GM19463 (cell line): ENCODE data around the gene FAM118A.
"Not testable (repeated sequence)": the region's sequence is repeated elsewhere in the genome, so short reads cannot be mapped to it uniquely, and the experiment has no call there.

Experiments
- ATAC-seq: cut with Tn5 transposase; IDR thresholded peaks from one replicate; pipeline ENCODE4 v1.9.1; 2021; ENCODE audit warnings: mild to moderate bottlenecking, moderate library complexity; ENCODE audit not compliant: unreplicated experiment

The FAM118A gene

DNA sequence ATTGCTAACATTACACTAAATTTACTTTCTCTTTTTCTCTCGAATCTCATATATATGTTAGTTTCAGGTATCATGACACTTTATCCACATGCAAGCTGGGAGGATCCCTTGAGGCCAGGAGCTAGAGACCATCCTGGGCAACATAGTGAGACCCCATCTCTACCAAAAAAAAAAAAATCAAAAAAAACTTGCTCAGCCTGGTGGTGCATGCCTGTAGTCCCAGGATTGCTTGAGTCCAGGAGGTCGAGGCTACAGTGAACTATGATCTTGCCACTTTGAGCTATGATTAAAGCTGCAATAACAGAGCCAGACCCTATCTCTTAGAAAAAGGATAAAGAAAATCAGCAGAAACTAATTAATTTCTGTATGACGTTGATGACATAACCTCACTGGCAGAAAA, 28.7 kb upstream of the FAM118A start:
- no peak for ATAC-seq

DNA sequence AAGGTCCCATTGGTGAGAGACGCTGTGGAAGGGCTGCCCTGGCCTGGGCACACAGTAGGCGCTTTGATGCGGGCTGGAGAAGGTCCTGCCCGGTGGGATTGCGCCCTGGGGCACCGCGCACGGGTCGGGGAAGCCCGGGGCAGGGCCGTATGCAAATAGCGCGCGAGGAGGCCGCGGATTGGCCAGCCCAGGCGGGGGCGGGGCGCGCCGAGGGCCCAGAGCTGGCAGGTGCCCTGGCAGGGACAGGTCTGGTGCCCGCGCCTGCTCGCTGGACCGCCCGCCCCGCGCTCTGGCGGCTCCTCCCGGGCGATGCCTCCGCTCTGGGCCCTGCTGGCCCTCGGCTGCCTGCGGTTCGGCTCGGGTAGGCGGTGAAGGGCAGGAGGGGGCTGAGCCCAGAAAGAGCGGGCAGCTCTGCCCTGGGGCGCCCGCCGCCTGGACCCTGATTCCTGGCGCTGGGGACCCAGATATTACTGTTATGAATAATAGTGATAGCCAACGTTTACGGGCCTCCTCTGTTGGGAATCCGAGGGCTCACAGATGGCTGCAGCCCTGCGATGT, 24.9 kb upstream of the FAM118A start, which contains the start of gene UPK3A:
Gene UPK3A, plus strand, starts transcription at position 245 of the 558 bp plus-strand sequence. Its CDS starts 65 bp downstream, at position 310.
- ATAC-seq = no peak

DNA sequence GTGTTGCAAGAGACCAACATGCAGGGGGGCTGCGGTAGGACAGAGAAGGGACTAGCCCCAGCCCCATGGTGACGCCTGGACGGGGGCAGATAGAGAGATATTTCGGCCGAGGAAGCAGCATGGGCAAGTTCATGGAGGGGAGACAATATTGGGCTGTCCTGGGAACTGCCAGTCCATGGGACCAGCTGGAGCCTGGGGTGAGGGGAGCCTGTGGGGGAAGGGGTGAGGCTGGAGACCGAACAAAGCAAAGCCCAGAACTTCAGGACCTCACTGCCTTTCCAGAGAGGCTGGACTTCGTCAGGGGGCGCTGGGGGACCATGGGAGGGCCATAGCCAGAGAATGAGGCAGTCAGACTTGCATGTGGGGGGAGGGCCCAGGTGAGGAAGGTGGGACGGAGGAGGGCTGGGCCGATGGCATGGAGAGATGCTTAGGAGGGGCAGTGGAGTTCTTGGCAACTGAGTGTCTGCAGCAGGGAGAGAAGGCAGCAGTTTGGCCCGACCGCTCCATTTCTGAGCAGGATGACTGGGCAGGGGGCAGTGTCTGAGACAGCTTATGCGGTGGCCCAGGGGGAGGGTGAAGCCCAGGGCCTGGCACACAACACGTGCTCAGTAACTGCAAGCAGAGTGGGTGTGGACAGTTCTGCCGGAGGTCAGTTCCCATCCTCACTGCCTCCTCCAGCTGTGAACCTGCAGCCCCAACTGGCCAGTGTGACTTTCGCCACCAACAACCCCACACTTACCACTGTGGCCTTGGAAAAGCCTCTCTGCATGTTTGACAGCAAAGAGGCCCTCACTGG, 24.3 kb upstream of the FAM118A start:
- no peak for ATAC-seq

DNA sequence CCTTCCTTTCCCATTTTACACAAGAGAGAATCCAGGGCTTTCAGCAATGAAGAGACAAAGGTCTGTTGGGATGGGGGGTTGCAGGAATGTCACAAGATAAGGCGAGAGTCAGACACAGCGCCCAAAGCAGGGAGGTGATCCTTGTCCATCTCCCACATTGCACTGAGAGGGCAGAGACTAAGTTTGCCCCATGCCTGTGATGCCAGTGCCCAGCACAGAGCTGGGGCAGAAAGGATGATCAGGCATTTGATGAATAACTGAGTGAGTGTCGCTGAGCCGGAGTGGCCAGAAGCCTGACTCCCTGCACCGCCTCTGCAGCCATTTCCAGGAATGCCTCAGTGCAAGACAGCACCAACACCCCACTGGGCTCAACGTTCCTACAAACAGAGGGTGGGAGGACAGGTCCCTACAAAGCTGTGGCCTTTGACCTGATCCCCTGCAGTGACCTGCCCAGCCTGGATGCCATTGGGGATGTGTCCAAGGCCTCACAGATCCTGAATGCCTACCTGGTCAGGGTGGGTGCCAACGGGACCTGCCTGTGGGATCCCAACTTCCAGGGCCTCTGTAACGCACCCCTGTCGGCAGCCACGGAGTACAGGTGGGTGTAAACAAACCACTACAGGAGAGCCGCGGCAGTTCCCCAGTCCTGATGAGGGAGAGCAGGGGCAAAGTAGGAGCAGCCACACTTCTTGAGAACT, 22.7 kb upstream of the FAM118A start:
- no peak for ATAC-seq

DNA sequence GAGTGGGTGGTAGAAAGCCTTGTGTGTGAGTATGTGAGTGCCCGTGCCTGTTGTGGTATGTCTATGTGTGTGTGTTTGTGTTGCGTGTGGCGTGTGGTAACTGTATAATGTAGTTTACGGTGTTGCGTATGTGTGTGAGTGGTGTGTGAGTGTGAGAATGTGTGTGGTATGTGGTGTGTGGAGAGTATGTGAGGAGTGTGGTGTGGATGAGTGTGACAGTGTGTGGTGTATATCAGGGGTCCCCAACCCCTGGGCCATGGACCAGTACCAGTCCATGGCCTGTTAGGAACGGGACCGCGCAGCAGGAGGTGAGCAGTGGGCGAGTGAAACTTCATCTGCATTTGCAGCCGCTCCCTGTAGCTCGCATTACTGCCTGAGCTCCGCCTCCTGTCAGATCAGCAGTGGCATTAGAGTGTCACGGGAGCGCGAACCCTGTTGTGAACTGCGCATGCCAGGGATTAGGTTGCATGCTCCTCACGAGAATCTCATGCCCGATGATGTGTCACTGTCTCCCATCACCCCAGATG, 19.3 kb upstream of the FAM118A start:
- no peak for ATAC-seq

DNA sequence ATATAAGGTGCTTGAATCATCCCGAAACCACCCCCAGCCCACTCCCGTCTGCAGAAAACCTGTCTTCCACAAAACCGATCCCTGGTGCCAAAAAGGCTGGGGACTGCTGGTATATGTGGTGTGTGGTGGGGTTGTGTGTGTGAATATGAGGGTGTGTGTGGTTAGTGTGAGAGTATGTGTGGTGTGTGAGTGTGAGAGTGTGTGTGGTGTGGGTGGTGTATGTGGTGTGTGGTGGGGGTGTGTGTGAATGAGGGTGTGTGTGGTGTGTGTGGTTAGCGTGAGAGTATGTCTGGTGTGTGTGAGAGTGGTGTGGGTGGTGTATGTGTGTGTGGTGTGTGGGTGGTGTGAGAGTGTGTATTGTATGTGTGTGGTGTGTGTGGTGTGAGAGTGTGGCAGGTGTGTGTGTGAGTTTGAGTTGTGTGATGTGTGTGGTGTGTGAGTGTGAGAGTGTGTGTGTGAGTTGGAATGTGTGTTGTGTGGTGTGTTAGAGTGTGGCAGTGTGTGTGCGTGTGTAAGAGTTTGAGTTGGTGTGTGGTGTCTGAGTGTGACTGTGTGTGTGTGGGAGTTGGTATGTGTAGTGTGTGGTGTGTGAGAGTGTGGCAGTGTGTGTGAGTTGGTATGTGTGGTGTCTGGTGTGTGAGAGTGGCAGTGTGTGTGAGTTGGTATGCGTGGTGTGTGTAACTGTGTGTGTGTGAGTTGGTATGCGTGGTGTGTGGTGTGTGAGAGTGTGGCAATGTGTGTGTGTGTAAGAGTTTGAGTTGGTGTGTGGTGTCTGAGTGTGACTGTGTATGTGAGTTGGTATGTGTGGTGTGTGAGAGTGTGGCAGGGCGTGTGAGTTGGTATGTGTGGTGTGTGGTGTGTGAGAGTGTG, 18.4 kb upstream of the FAM118A start:
- ATAC-seq = no peak

DNA sequence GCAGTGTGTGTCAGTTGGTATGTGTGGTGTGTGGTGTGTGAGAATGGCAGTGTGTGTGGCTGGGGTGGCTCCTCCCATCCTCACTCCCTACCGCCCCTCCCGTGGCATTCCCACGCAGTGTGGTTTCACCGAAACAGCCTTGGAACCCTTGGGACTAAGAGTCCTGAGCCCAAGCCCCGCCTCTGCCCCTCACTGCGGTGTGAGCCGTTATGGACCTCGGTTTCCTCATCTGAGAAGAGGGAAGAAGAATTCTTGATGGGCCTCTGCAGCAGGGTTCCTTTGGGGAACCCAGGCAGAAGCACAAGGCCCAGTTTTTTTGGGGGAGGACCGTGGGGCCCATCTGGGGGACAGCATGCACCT, 17.8 kb upstream of the FAM118A start:
- ATAC-seq = no peak

DNA sequence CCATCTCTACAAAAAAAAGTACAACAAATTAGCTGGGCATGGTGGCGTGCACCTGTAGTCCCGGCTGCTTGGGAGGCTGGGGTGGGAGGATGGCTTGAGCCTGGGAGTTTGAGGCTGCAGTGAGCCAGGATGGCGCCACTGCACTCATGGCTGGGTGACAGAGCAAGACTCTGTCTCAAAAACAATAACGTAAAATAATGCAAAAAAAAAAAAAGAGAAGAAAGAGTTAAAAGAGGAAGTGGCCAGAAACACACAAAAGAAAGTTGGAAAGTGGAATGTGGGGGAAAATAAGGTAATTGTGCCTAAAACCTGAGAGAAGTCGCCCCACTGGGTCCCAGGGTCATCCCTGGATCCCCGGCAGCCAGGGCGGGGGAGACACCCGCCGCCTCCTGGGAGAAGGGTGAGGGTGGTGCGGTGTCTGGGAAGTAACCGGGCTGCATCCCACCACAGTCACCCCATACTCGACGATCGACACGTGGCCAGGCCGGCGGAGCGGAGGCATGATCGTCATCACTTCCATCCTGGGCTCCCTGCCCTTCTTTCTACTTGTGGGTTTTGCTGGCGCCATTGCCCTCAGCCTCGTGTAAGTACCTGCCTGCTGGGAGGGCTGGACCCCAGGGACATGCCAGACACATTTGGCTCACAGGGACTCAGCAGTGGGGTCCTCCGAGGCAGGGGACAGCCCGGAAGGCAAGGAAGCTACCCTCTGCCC, 16.8 kb upstream of the FAM118A start:
- no peak for ATAC-seq

DNA sequence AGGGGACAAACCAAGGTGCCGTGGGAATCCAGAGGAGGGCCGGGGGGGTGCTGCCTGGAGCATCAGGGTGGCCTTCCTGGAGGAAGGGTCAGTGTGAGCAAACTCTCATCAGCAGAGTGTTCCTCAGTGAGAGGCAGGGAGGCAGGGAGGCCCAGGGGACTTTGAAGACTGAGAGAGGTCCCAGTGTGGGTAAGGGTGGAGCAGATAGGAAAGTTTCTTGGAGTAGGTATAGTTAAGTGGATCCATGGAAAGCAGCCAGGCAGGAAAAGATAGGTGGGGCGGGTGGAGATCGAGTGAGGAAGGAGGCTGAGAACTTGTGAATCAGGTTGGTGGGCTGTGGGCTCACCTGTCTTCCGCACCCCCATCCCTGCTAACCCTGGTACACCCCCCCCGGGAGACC, 15.7 kb upstream of the FAM118A start:
- no peak for ATAC-seq

DNA sequence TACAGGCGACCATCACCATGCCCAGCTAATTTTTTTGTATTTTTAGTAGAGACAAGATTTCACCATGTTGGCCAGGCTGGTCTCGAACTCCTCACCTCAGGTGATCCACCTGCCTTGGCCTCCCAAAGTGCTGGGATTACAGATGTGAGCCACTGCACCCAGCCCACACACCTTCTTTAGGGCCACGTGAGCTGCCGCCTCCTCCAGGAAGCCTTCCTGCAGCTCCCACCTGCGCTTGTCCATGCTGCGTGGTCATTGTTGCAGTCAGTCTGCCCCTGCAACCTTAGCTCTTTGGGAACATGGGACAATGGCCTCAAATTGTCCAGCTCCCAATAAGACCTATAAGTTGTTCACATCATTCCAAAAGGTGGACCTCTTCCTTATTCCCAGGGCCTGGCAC, 14.7 kb upstream of the FAM118A start:
- not testable (repeated sequence) for ATAC-seq

DNA sequence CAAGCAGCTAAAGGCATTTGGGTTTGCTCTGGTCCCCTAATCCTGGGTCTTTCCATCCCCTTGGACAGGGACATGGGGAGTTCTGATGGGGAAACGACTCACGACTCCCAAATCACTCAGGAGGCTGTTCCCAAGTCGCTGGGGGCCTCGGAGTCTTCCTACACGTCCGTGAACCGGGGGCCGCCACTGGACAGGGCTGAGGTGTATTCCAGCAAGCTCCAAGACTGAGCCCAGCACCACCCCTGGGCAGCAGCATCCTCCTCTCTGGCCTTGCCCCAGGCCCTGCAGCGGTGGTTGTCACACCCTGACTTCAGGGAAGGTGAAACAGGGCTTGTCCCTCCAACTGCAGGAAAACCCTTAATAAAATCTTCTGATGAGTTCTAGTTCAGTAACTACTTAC, 14.2 kb upstream of the FAM118A start:
- ATAC-seq = no peak

DNA sequence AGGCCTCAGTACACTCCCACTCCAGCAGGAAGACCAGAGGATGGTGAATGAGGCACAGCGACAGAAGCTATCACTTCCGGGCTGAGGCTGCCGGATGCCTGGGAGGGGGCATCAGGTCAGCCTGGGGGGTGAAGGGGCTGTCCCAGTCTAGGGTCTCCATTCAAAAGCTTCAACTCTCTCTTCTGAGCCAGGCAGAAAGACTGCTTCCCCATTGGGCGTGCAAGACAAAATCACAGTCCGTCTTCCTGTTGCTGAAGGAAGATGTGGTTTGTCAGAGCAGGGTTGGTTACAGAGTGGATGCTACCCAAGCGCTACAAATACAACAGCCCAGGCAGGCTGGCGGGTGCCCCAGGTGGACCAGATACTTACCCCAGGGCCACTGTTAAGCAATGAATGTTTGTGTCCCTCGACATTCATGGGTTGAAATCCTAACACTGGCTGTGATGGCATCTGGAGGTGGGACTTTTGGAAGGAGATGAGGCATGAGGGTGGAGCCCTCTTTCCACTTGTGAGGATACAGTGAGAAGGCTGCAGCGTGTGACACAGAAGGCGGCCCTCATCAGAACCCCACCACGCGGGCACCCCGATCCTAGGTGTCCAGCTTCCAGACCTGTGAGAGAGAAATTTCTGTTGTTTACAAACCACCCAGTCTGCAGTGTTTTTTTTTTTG, 13.0 kb upstream of the FAM118A start:
- no peak for ATAC-seq

DNA sequence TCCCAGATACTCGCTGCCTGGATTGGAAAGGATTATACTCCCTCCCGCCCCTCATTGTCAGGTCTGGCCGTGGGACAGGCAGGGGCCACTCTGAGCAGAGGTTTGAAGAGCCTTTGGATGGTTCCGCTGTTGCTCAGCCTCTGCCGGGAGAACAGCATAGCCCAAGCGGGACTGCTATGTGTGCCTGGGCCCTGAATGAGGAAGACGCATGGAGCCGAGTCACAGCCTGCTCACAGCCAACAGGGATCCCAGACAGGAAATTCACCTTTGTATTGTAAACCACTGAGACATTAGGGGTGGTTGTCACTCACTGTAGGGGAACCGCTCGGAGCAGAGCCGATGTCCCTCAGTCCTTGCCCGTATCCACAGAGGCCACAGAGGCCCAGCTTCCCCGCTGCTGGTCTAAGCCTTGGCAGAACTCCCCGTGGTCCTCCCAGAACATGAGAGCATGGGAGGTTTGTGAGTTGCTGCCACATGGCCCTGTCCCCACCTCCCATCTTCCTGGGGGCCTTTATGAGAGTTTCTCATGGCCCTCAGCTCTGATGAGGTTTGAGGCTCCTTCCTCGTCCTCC, 10.7 kb upstream of the FAM118A start:
- ATAC-seq = no peak

DNA sequence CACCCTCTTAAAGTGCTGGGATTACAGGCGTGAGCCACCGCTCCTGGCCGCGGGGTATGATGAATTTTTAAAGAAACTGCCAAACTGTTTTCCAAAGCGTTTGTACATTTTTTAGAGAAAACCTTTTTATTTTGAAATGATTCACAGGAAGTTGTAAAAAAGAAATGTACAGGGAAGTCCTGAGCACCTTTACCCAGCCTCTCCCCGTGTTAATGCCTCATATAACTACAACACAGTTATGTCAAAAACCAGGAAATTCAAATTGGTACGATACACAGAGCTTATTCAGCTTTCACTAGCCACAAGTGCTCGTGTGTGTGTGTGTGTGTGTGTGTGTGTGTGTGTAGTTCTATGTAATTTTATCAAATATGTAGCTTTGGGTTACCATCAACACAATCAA, 7.0 kb upstream of the FAM118A start:
- ATAC-seq = no peak

DNA sequence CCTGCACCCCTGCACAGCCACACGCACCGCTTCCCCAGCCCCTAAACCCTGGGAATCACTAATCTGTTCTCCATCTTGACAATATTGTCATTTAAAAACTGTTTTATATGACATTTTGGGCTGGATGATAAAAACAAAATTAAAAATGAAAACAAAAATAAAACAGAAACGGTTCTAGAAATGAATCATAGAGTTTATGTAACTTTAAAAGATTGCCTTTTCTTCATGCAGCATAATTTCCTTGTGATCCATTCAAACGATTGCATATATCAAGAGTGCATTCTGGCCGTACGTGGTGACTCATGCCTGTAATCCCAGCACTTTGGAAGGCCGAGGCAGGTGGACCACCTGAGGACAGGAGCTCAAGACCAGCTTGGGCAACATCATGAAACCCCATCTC, 6.6 kb upstream of the FAM118A start:
- no peak for ATAC-seq

DNA sequence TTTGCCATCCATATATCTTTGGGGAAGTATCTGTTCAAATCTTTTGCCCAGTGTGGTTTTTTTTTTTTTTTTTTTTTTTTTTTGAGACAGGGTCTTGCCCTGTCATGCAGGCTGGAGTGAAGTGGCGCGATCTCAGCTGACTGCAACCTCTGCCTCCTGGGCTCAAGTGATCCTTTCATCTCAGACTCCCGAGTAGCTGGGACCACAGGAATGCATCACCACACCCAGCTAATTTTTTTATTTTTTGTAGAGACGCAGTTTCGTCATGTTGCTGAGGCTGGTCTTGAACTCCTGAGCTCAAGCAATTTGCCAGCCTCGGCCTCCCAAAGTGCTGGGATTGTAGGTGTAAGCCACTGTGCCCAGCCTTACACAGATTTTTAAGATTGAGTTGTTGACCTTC, 4.8 kb upstream of the FAM118A start:
- ATAC-seq = no peak

DNA sequence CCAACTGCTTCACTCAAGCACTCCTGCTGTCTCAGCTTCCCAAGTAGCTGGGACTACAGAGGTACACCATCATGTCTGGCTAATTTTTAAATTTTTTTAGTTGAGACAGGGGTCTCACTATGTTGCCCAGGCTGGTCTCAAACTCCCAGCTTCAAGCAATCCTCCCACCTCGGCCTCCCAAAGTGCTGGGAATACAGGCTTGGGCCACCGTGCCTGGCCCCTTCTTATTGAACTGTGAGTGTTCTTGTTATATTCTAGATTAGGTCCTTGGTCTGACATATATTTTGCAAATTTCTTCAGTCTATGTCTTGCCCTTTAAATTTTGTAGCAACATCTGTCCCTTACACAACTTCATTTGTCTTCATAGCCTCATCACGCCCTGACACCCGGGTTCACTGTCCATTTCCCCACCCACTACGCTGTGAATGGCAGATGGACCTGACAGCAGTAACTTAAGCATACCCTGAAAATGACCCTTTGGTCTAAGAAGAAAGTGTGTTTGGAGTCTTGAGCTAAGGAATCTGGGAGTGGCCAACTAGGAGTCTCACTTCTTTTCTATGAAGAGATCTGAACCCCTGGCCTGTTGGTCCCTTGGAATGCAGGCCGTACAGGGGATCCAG, 4.2 kb upstream of the FAM118A start:
- ATAC-seq = no peak

DNA sequence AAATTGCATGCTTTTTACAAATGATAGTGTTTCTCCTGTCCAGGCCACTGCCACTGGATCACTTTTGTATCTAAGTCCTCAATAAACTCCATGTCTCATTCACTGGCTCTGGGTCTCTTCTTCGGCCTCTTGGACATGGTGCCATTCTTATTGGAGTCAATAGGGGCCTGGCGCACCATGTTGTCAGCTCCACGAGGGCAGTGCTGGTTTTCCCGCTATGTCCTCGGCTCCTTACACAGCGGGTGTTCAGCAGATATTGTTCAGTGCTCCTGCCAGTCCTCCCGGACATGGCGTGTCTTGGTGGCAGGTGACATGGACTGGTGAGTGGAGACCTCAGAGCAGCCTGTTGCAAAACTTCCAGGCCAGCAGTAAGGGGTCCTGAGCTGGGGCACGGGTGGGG, 3.6 kb upstream of the FAM118A start:
- ATAC-seq = no peak

DNA sequence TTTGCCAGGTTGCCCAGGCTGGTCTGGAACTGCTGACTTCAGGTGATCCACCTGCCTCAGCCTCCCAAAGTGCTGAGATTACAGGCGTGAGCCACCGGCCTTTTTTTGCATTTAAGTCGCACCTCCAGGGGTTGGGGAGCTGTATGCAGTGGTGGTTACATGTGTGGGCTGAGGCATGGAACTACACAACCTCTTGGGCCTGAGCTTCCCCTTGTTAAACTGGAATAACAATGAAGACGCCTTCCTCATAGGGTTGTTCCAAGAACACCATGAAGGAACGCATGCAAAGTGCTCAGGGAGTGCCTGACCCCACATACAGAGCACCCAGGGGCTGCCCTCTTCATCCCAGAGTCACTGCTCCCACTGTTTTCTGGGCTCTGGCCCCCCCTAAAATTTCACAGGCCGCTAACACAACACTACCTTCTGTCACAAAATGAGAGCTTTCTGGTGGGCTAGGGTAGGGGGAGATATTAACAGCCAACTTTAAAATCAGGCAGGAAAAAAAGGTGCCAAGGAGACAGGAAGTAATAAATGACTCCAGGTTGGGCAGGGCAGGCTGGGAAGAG, 1.3 kb upstream of the FAM118A start:
- ATAC-seq = no peak
